ENCODE data around the gene SRPX. TPM values are rescaled to one million over a fixed set of nuclear protein-coding genes. Genes with fewer than 3 reads are reported as not detected.

SRPX gene
- total RNA-seq, 1 donor: 76.7 TPM

DNA sequence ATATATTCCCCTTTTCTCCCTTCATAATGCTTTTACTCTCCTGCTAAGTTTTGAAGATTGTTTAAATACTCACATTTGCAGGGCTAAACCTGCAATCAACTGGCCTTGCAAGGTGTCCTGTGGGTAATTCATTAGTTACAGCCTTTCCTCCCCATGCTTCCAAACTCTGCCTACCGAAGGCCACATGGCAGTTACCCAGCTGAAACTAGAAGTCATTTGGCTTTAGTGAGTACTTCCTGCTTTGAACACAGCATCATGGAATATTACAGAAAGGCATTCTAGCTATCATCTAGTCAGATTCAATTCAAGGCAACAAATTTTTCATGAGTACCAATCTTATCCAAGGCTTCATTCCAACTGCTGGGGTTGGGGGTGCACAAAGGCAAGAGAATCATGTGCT is 55.6 kb downstream of the SRPX start:
- Histone ChIP-seq H3K27ac (ENCODE audit: low read depth, low read length) (no peak overlapping the region), H3K79me2 (ENCODE audit: insufficient read depth, low read length) (no peaks in the 10 kb centered on the region), H2AFZ (ENCODE audit: low read length) (no peak overlapping the region), H3K4me1 (ENCODE audit: insufficient read depth, low read length) (no peaks in the 10 kb centered on the region), H3K36me3 (ENCODE audit: insufficient read depth, low read length) (no peaks in the 10 kb centered on the region), H3K9me3 (ENCODE audit: low read depth, low read length) (no peaks in the 10 kb centered on the region), H3K4me3 (ENCODE audit: insufficient read depth, low read length) (no peak overlapping the region), H3K4me2 (ENCODE audit: insufficient read depth, low read length) (no peak overlapping the region), H4K20me1 (ENCODE audit: insufficient read depth, low read length) (no peaks in the 10 kb centered on the region), H3K27me3 (ENCODE audit: insufficient read depth, low read length) (no peaks in the 10 kb centered on the region)
- TF ChIP-seq, protein P1, sequence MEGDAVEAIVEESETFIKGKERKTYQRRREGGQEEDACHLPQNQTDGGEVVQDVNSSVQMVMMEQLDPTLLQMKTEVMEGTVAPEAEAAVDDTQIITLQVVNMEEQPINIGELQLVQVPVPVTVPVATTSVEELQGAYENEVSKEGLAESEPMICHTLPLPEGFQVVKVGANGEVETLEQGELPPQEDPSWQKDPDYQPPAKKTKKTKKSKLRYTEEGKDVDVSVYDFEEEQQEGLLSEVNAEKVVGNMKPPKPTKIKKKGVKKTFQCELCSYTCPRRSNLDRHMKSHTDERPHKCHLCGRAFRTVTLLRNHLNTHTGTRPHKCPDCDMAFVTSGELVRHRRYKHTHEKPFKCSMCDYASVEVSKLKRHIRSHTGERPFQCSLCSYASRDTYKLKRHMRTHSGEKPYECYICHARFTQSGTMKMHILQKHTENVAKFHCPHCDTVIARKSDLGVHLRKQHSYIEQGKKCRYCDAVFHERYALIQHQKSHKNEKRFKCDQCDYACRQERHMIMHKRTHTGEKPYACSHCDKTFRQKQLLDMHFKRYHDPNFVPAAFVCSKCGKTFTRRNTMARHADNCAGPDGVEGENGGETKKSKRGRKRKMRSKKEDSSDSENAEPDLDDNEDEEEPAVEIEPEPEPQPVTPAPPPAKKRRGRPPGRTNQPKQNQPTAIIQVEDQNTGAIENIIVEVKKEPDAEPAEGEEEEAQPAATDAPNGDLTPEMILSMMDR (IDR thresholded peaks at IDR 0.05; ENCODE audit: extremely low read depth, low read depth, low read length): no peak
- DNase-seq (ENCODE audit: insufficient read length, low spot score, missing footprints): no peak

DNA sequence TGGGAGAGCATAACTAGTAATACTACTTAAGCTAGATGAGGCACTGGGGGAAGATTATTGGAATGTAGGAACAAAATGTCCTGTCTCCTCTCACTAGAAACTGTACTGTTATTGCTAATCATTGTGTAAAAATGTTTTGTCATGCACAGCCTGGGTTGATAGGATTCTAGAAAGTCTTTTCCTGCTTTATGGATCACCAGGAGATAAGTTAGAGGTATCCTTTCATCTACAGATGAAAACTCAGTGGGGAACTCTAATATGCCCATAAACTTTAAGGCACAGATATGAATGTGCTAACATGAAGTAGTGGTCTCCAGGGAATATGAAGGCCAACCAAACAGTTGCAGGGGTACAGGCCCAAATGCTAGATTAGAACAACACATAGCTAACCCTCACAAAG is 57.5 kb downstream of the SRPX start:
- Histone ChIP-seq H3K27me3 (ENCODE audit: insufficient read depth, low read length) (no peaks in the 10 kb centered on the region), H4K20me1 (ENCODE audit: insufficient read depth, low read length) (no peaks in the 10 kb centered on the region), H3K4me2 (ENCODE audit: insufficient read depth, low read length) (no peak overlapping the region), H3K27ac (ENCODE audit: low read depth, low read length) (no peak overlapping the region), H3K36me3 (ENCODE audit: insufficient read depth, low read length) (no peaks in the 10 kb centered on the region), H2AFZ (ENCODE audit: low read length) (no peak overlapping the region), H3K4me1 (ENCODE audit: insufficient read depth, low read length) (no peaks in the 10 kb centered on the region), H3K4me3 (ENCODE audit: insufficient read depth, low read length) (no peak overlapping the region), H3K9me3 (ENCODE audit: low read depth, low read length) (no peaks in the 10 kb centered on the region), H3K79me2 (ENCODE audit: insufficient read depth, low read length) (no peaks in the 10 kb centered on the region)
- TF ChIP-seq, protein P1 (IDR thresholded peaks at IDR 0.05; ENCODE audit: extremely low read depth, low read depth, low read length): no peak
- DNase-seq (ENCODE audit: insufficient read length, low spot score, missing footprints): no peak

DNA sequence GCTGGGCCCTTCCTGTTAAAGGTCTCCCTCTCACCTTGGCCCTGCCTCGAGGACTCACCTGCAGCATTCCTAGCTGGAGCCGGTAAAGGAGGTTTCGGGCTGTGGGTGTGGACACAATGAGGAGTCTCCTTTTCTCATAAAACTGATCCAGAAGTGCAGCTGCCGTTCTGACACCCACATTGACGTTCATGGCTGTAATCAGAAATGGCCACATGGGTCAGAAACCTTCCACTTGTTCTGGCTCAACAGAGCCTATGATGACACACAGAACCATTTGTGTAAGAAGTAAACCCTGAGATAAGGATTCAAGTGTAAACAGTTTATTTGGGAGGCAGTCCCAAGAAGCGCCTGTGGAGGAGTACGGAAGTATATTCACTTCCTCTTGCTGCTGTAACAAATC is 63.8 kb downstream of the SRPX start:
- Histone ChIP-seq H3K27ac (ENCODE audit: low read depth, low read length) (no peak overlapping the region), H3K4me1 (ENCODE audit: insufficient read depth, low read length) (peaks cover under 1% of the 10 kb centered on the region), H4K20me1 (ENCODE audit: insufficient read depth, low read length) (no peaks in the 10 kb centered on the region), H3K27me3 (ENCODE audit: insufficient read depth, low read length) (no peaks in the 10 kb centered on the region), H3K4me3 (ENCODE audit: insufficient read depth, low read length) (no peak overlapping the region), H3K79me2 (ENCODE audit: insufficient read depth, low read length) (no peaks in the 10 kb centered on the region), H2AFZ (ENCODE audit: low read length) (no peak overlapping the region), H3K9me3 (ENCODE audit: low read depth, low read length) (no peaks in the 10 kb centered on the region), H3K36me3 (ENCODE audit: insufficient read depth, low read length) (peaks cover 2% of the 10 kb centered on the region), H3K4me2 (ENCODE audit: insufficient read depth, low read length) (no peak overlapping the region)
- no peak for DNase-seq (ENCODE audit: insufficient read length, low spot score, missing footprints)
- TF ChIP-seq, protein P1 (IDR thresholded peaks at IDR 0.05; ENCODE audit: extremely low read depth, low read depth, low read length): no peak

DNA sequence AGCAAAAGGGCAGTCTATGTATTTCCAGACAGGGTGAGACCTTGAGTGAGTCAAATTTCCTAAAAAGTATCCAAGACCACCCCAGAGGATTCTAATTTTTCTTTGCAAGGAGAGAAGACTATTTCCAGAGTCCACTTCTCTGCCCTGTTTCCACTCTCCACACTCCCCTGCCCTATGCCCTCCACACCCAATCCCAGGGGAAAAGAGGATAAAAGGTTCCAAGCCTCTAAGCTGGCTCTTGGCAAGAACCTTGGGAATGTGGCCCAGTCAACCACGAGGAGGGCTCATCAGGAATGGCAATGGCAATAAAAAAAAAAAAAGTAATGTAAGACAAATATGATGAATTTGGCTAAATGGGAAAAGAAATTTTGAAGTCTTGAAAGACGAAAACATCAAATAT is 65.9 kb downstream of the SRPX start:
- peaks cover 2% of the 10 kb centered on the region for H3K36me3 ChIP-seq (ENCODE audit: insufficient read depth, low read length)
- H2AFZ ChIP-seq (ENCODE audit: low read length): no peak overlapping the region
- H4K20me1 ChIP-seq (ENCODE audit: insufficient read depth, low read length): no peaks in the 10 kb centered on the region
- no peaks in the 10 kb centered on the region for H3K79me2 ChIP-seq (ENCODE audit: insufficient read depth, low read length)
- TF ChIP-seq, protein P1 (IDR thresholded peaks at IDR 0.05; ENCODE audit: extremely low read depth, low read depth, low read length): no peak
- H3K4me3 ChIP-seq (ENCODE audit: insufficient read depth, low read length): no peak overlapping the region
- H3K4me2 ChIP-seq (ENCODE audit: insufficient read depth, low read length): no peak overlapping the region
- H3K4me1 ChIP-seq (ENCODE audit: insufficient read depth, low read length): peaks cover 7% of the 10 kb centered on the region
- no peaks in the 10 kb centered on the region for H3K27me3 ChIP-seq (ENCODE audit: insufficient read depth, low read length)
- H3K27ac ChIP-seq (ENCODE audit: low read depth, low read length): no peak overlapping the region
- DNase-seq (ENCODE audit: insufficient read length, low spot score, missing footprints): no peak
- H3K9me3 ChIP-seq (ENCODE audit: low read depth, low read length): no peaks in the 10 kb centered on the region

All from osteoblast (primary cell).